DOHH2 (cell line): ENCODE data around the gene COX14.
"Not testable (repeated sequence)": the region's sequence is repeated elsewhere in the genome, so short reads cannot be mapped to it uniquely, and the experiment has no call there.

ENCODE experiments used
- H3F3A ChIP-seq: fragments of 200-600 bp; sonication (generic), shearing (Covaris generic); 2 replicates; pipeline ENCODE4 v1.6.0; 2016; ENCODE audit warnings: antibody characterized with exemption, mild to moderate bottlenecking; ENCODE audit not compliant: control insufficient read depth, insufficient read depth
- H3K27ac ChIP-seq: fragments of 200-600 bp; sonication (generic); 2 replicates; pipeline ENCODE4 v1.5.1; 2014; ENCODE audit warnings: low read depth, mild to moderate bottlenecking, low read length, moderate library complexity
- H3K27me3 ChIP-seq: fragments of 200-600 bp; sonication (generic); 2 replicates; pipeline ENCODE4 v1.6.1; 2014; ENCODE audit warnings: mild to moderate bottlenecking, low read length, mixed read lengths; ENCODE audit not compliant: control insufficient read depth
- H3K36me3 ChIP-seq: fragments of 200-600 bp; sonication (generic); 2 replicates; pipeline ENCODE4 v1.6.1; 2014; ENCODE audit warnings: mild to moderate bottlenecking, low read length, moderate library complexity, mixed read lengths; ENCODE audit not compliant: control insufficient read depth
- H3K4me1 ChIP-seq: fragments of 200-600 bp; sonication (generic); 2 replicates; pipeline ENCODE4 v1.6.1; 2014; ENCODE audit warnings: mild to moderate bottlenecking, low read length, mixed read lengths; ENCODE audit not compliant: control insufficient read depth
- H3K4me2 ChIP-seq: fragments of 200-600 bp; sonication (generic); 2 replicates; pipeline ENCODE4 v1.6.0; 2014; ENCODE audit warnings: mild to moderate bottlenecking, low read length, moderate library complexity
- H3K4me3 ChIP-seq: fragments of 200-600 bp; sonication (generic); 2 replicates; pipeline ENCODE4 v1.5.1; 2014; ENCODE audit warnings: mild to moderate bottlenecking, low read length, mixed read lengths
- H3K79me2 ChIP-seq: fragments of 200-600 bp; sonication (generic); 2 replicates; pipeline ENCODE4 v1.6.1; 2014; ENCODE audit warnings: mild to moderate bottlenecking, low read length, mixed read lengths; ENCODE audit not compliant: control insufficient read depth
- H3K9me2 ChIP-seq: fragments of 200-600 bp; sonication (generic); replicated peaks from 2 replicates; pipeline ENCODE4 v1.6.1; 2014; ENCODE audit warnings: mild to moderate bottlenecking, low read length, mixed read lengths; ENCODE audit not compliant: control insufficient read depth
- H3K9me3 ChIP-seq: fragments of 200-600 bp; sonication (generic); 2 replicates; pipeline ENCODE4 v1.6.1; 2014; ENCODE audit warnings: antibody characterized with exemption, low read length, mixed read lengths; ENCODE audit not compliant: control insufficient read depth, insufficient read depth
- H4K20me1 ChIP-seq: fragments of 200-600 bp; sonication (generic); 2 replicates; pipeline ENCODE4 v1.6.0; 2014; ENCODE audit warnings: low read depth, mild to moderate bottlenecking, antibody characterized with exemption, low read length, moderate library complexity; ENCODE audit not compliant: control insufficient read depth, insufficient read depth
- EZH2phosphoT487 ChIP-seq: fragments of 200-600 bp; sonication (generic); IDR thresholded peaks from 2 replicates; pipeline ENCODE4 v1.6.1; 2017; ENCODE audit warnings: borderline replicate concordance, mild to moderate bottlenecking, antibody characterized with exemption, low read length, moderate library complexity, mixed read lengths
- TF ChIP-seq, protein P1 (sequence below): fragments of 200-600 bp; sonication (generic); IDR thresholded peaks from one replicate; pipeline ENCODE4 v1.5.1; 2014; ENCODE audit warnings: antibody characterized with exemption, mild to moderate bottlenecking, low read depth, low read length; ENCODE audit not compliant: poor library complexity, severe bottlenecking

The COX14 gene

DNA sequence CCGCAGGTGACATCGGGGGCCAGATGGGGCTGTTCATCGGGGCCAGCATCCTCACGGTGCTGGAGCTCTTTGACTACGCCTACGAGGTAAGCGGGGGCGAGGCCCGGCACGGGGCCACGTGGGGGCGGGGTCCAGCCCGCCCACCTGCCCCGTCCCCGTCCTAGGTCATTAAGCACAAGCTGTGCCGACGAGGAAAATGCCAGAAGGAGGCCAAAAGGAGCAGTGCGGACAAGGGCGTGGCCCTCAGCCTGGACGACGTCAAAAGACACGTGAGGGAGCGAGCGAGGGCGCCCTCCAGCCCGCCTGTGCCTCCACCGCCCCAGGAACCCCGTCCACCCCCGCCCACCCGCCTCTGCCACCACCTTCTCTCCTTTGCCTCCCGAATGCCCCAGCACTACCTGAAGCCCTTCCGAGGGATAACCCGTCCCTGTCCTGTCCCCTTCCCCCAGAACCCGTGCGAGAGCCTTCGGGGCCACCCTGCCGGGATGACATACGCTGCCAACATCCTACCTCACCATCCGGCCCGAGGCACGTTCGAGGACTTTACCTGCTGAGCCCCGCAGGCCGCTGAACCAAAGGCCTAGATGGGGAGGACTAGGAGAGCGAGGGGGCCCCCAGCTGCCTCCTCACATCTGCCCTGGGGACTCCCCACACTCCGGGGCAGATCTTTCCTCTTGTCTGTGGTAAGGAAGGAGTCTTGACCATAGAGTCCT is 30.8 kb upstream of the COX14 start:
- TF ChIP-seq, protein P1, sequence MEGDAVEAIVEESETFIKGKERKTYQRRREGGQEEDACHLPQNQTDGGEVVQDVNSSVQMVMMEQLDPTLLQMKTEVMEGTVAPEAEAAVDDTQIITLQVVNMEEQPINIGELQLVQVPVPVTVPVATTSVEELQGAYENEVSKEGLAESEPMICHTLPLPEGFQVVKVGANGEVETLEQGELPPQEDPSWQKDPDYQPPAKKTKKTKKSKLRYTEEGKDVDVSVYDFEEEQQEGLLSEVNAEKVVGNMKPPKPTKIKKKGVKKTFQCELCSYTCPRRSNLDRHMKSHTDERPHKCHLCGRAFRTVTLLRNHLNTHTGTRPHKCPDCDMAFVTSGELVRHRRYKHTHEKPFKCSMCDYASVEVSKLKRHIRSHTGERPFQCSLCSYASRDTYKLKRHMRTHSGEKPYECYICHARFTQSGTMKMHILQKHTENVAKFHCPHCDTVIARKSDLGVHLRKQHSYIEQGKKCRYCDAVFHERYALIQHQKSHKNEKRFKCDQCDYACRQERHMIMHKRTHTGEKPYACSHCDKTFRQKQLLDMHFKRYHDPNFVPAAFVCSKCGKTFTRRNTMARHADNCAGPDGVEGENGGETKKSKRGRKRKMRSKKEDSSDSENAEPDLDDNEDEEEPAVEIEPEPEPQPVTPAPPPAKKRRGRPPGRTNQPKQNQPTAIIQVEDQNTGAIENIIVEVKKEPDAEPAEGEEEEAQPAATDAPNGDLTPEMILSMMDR = no peak
- TF ChIP-seq EZH2phosphoT487 = no peak

DNA sequence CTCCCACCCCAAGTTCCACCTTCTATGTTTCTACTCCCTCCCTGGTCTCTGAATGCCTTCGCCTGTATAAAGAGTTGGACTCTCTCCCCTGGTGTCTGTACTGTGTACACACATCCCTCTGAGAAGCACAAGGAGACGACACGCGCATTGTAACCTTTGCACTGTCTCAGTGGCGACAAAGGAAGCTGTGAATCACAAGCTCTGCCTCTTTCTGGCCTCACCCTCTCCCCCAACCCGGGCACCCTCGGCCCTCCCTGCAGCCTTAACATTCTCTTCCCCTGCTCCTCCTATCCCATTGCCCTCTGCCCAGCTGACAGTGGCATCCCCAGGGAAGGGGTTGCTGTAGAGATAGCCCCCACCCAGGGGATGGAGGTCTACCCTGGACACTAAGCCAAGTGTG is 29.4 kb upstream of the COX14 start:
- Histone ChIP-seq H4K20me1 (no peaks in the 10 kb centered on the region), H3K4me2 (no peak overlapping the region), H3K36me3 (peaks cover 22% of the 10 kb centered on the region), H3F3A (peaks cover 10% of the 10 kb centered on the region), H3K27me3 (peaks cover 10% of the 10 kb centered on the region; the same call in 1 of the 2 replicates), H3K4me3 (no peak overlapping the region), H3K9me2 (no peaks in the 10 kb centered on the region), H3K27ac (no peak overlapping the region), H3K9me3 (no peaks in the 10 kb centered on the region), H3K79me2 (peaks cover 19% of the 10 kb centered on the region), H3K4me1 (peaks cover 16% of the 10 kb centered on the region)
- TF ChIP-seq, protein P1 = no peak
- no peak for TF ChIP-seq EZH2phosphoT487

More for the DNA sequence above, 30.8 kb upstream of the COX14 start:
- no peaks in the 10 kb centered on the region for H3K9me2 ChIP-seq
- H3K4me2 ChIP-seq = peak overlapping the region; percentile 23; the same call in 1 of the 2 replicates
- H3F3A ChIP-seq = peaks cover 4% of the 10 kb centered on the region
- no peaks in the 10 kb centered on the region for H3K9me3 ChIP-seq
- H3K36me3 ChIP-seq = peaks cover 8% of the 10 kb centered on the region; the same call in 1 of the 2 replicates
- peaks cover 13% of the 10 kb centered on the region for H3K4me1 ChIP-seq
- peaks cover 10% of the 10 kb centered on the region; the same call in 1 of the 2 replicates for H3K27me3 ChIP-seq
- H4K20me1 ChIP-seq = no peaks in the 10 kb centered on the region
- no peak overlapping the region for H3K4me3 ChIP-seq
- peaks cover 15% of the 10 kb centered on the region for H3K79me2 ChIP-seq
- no peak overlapping the region for H3K27ac ChIP-seq

DNA sequence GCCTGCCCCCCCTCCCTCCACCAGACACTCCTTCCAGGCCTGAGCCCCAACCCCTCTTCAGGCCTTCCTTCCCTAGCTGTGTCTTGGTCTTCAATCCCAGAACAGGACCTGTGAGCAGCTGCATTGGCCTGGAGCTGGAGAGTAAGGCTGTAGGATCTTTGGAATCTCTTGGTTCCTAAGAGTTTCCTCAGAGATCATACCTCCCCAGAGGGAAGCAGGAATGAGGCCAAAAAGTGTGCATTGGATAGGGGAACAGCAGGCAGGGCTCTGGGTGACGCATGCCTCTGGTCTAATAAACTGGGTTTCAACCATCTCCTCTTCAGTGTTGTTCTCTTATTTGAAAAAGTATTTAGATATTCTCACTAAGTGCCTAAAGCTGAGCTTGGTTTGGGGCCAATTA is 28.7 kb upstream of the COX14 start:
- Histone ChIP-seq H3K4me3 (no peak overlapping the region), H3K27me3 (peaks cover 10% of the 10 kb centered on the region; the same call in 1 of the 2 replicates), H3K4me1 (peaks cover 17% of the 10 kb centered on the region), H3K79me2 (peaks cover 19% of the 10 kb centered on the region), H3K36me3 (peaks cover 28% of the 10 kb centered on the region), H3F3A (peaks cover 16% of the 10 kb centered on the region), H3K9me3 (no peaks in the 10 kb centered on the region), H4K20me1 (no peaks in the 10 kb centered on the region), H3K4me2 (no peak overlapping the region), H3K9me2 (no peaks in the 10 kb centered on the region), H3K27ac (no peak overlapping the region)
- TF ChIP-seq EZH2phosphoT487 = no peak
- TF ChIP-seq, protein P1 = no peak

DNA sequence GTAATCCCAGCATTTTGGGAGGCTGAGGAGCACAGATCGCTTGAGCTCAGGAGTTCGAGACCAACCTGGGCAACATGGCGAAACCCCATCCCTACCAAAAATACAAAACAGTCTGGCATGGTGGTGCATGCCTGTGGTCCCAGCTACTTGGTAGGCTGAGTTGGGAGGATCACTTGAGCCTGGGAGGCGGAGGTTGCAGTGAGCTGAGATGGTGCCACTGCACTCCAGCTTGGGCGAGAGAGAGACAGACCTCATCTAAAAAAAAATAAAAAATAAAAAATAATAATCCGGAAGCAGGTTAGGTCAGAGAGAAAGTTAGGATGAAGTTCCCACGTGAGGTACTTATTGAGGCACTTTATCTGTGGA is 27.6 kb upstream of the COX14 start:
- Histone ChIP-seq H3K4me2 (peak overlapping the region; percentile 97), H3K36me3 (peaks cover 38% of the 10 kb centered on the region), H3K27me3 (peaks cover 10% of the 10 kb centered on the region; the same call in 1 of the 2 replicates), H3K79me2 (peaks cover 22% of the 10 kb centered on the region), H3K4me1 (peaks cover 23% of the 10 kb centered on the region), H3K4me3 (peak overlapping the region; percentile 88), H3K27ac (peak overlapping the region; percentile 58), H3F3A (peaks cover 16% of the 10 kb centered on the region)
- H3K9me3 ChIP-seq, H3K9me2 ChIP-seq, H4K20me1 ChIP-seq: not testable (repeated sequence)
